OCI-LY1 (cell line): ENCODE results near the gene ZNF79.

ENCODE experiments used
- H2AFZ ChIP-seq: fragments of 200-600 bp; sonication (generic), shearing (Covaris generic); 2 replicates; pipeline ENCODE4 v1.6.0; 2014; ENCODE audit warnings: antibody characterized with exemption, mild to moderate bottlenecking, low read length
- H3F3A ChIP-seq: fragments of 200-600 bp; sonication (generic), shearing (Covaris generic); 2 replicates; pipeline ENCODE4 v1.6.0; 2014; ENCODE audit warnings: mild to moderate bottlenecking, antibody characterized with exemption, low read length, moderate library complexity; ENCODE audit not compliant: insufficient read depth
- H3K27ac ChIP-seq: fragments of 200-600 bp; sonication (generic); 2 replicates; pipeline ENCODE4 v1.5.1; 2014; ENCODE audit warnings: low read length, mixed run types, mild to moderate bottlenecking, low read depth; ENCODE audit not compliant: poor library complexity, severe bottlenecking
- H3K27me3 ChIP-seq: fragments of 200-600 bp; sonication (generic); 2 replicates; pipeline ENCODE4 v1.6.0; 2014; ENCODE audit warnings: antibody characterized with exemption, mild to moderate bottlenecking, low read length, moderate library complexity; ENCODE audit not compliant: insufficient read depth
- H3K36me3 ChIP-seq: fragments of 200-600 bp; sonication (generic); 2 replicates; pipeline ENCODE4 v1.6.1; 2014; ENCODE audit warnings: mild to moderate bottlenecking, antibody characterized with exemption, low read length, moderate library complexity, mixed read lengths; ENCODE audit not compliant: insufficient read depth
- H3K4me1 ChIP-seq: fragments of 200-600 bp; sonication (generic); 2 replicates; pipeline ENCODE4 v1.5.1; 2014; ENCODE audit warnings: mild to moderate bottlenecking, low read length, moderate library complexity; ENCODE audit not compliant: insufficient read depth, severe bottlenecking
- H3K4me2 ChIP-seq: fragments of 200-600 bp; sonication (generic), shearing (Covaris generic); 2 replicates; pipeline ENCODE4 v1.6.1; 2014; ENCODE audit warnings: low read length
- H3K4me3 ChIP-seq: fragments of 200-600 bp; sonication (generic); 2 replicates; pipeline ENCODE4 v1.5.1; 2014; ENCODE audit warnings: low read length, low read depth, mild to moderate bottlenecking, mixed read lengths; ENCODE audit not compliant: poor library complexity, severe bottlenecking
- H3K79me2 ChIP-seq: fragments of 200-600 bp; shearing (Covaris generic); 2 replicates; pipeline ENCODE4 v1.6.1; 2016; ENCODE audit warnings: mixed run types, low read length, mixed read lengths; ENCODE audit not compliant: insufficient read depth
- H3K9ac ChIP-seq: fragments of 200-600 bp; sonication (generic), shearing (Covaris generic); 2 replicates; pipeline ENCODE4 v1.6.1; 2014; ENCODE audit warnings: mild to moderate bottlenecking, low read length, mixed read lengths
- H3K9me2 ChIP-seq: fragments of 200-600 bp; sonication (generic), shearing (Covaris generic); 2 replicates; pipeline ENCODE4 v1.6.1; 2014; ENCODE audit warnings: low read depth, mild to moderate bottlenecking, low read length, mixed read lengths
- H3K9me3 ChIP-seq: fragments of 200-600 bp; shearing (Covaris generic); 2 replicates; pipeline ENCODE4 v1.6.1; 2014; ENCODE audit warnings: low read length, mixed read lengths
- H4K20me1 ChIP-seq: fragments of 200-600 bp; sonication (generic), shearing (Covaris generic); 2 replicates; pipeline ENCODE4 v1.6.0; 2016; ENCODE audit warnings: mild to moderate bottlenecking, low read length; ENCODE audit not compliant: insufficient read depth
- EZH2 ChIP-seq: fragments of 200-600 bp; sonication (generic), shearing (Covaris generic); IDR thresholded peaks from 2 replicates; pipeline ENCODE4 v1.8.0; 2017; ENCODE audit warnings: borderline replicate concordance, mixed run types, mild to moderate bottlenecking, antibody characterized with exemption, low read length, moderate library complexity, mixed read lengths
- TF ChIP-seq, protein P1 (sequence below): fragments of 200-600 bp; sonication (generic), shearing (Covaris generic); IDR thresholded peaks from 2 replicates; pipeline ENCODE4 v1.5.1; 2017; ENCODE audit warnings: mild to moderate bottlenecking, antibody characterized with exemption, low read length, moderate library complexity, mixed read lengths

ZNF79 gene

DNA sequence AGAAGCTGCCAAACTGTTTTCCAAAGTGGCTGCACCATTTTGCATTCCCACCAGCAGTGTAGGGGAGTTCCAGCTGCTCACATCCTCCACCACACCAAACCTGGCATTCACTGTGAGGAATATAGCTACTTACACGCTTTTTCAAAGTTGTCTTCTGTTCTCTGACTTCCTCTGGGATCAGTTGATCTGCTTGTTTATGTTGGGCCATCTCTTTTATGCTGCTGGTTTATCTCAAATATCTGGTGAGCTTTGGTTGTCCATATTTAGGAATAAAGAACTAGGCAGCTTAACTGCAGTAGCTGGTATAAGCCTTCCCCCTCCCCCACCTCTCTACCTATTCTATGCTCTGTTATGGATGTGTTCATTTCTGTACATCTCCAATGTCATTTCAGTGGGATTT lies 8.5 kb upstream of the ZNF79 start:
- no peak overlapping the region for H3K4me2 ChIP-seq

DNA sequence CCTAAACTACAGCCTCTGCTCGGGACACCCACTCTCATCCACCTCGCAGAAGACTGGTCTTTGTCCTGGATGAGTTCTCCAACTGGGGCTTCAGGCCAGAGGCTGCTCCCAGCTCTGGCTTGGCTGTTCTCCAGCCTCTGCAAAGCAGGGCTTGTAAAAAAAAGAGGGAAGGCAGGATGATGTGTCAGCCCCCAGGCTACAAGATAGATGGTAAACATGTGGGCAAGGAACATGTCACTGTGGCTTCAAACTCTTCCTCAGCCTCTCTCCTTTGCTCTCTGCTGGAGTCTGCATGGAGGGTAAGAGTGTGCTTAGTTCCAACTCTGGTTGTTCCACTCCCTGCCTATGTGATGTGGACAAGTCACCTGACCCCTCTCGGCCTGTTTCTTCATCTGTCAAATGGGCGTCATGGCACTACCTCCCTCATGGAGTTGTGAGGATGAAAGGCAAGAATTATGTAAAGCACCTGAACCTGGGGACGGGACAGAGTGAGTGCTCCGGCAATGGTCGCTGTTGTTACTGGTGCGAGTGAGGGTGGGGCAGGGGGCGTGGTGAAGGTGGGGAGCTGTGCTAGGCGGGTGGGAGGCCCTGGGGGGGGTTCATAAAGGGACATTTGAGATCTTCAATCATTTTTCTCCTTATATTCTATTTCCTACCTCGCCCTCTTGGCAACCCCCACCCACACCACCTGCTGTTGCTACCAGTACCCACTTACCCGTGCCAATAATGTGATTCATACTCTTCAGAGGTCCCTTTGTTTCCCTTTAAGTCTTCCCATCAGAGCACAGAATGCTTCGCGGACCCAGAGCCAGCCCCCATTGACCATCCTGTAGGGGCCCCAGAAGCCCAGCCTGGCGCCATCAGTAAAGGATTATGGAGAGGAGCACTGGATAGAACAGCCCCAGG lies 6.8 kb upstream of the ZNF79 start:
- no peaks in the 10 kb centered on the region for H3K27me3 ChIP-seq
- TF ChIP-seq EZH2: no peak
- TF ChIP-seq, protein P1, sequence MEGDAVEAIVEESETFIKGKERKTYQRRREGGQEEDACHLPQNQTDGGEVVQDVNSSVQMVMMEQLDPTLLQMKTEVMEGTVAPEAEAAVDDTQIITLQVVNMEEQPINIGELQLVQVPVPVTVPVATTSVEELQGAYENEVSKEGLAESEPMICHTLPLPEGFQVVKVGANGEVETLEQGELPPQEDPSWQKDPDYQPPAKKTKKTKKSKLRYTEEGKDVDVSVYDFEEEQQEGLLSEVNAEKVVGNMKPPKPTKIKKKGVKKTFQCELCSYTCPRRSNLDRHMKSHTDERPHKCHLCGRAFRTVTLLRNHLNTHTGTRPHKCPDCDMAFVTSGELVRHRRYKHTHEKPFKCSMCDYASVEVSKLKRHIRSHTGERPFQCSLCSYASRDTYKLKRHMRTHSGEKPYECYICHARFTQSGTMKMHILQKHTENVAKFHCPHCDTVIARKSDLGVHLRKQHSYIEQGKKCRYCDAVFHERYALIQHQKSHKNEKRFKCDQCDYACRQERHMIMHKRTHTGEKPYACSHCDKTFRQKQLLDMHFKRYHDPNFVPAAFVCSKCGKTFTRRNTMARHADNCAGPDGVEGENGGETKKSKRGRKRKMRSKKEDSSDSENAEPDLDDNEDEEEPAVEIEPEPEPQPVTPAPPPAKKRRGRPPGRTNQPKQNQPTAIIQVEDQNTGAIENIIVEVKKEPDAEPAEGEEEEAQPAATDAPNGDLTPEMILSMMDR: no peak
- no peaks in the 10 kb centered on the region for H3F3A ChIP-seq
- H3K36me3 ChIP-seq: no peaks in the 10 kb centered on the region
- no peak overlapping the region for H3K9ac ChIP-seq
- H3K79me2 ChIP-seq: no peaks in the 10 kb centered on the region
- no peaks in the 10 kb centered on the region for H3K9me3 ChIP-seq
- no peaks in the 10 kb centered on the region for H3K4me1 ChIP-seq
- no peak overlapping the region for H3K4me2 ChIP-seq
- H2AFZ ChIP-seq: no peak overlapping the region
- no peaks in the 10 kb centered on the region for H4K20me1 ChIP-seq
- no peak overlapping the region for H3K4me3 ChIP-seq
- H3K9me2 ChIP-seq: no peaks in the 10 kb centered on the region
- no peak overlapping the region for H3K27ac ChIP-seq

More for the DNA sequence above, 8.5 kb upstream of the ZNF79 start:
- H3K9me3 ChIP-seq: no peaks in the 10 kb centered on the region
- H3K27me3 ChIP-seq: no peaks in the 10 kb centered on the region
- no peaks in the 10 kb centered on the region for H3K9me2 ChIP-seq
- H2AFZ ChIP-seq: no peak overlapping the region
- no peak overlapping the region for H3K9ac ChIP-seq
- no peaks in the 10 kb centered on the region for H3K4me1 ChIP-seq
- H4K20me1 ChIP-seq: no peaks in the 10 kb centered on the region
- no peaks in the 10 kb centered on the region for H3K79me2 ChIP-seq
- no peak overlapping the region for H3K4me3 ChIP-seq
- no peak overlapping the region for H3K27ac ChIP-seq
- TF ChIP-seq, protein P1: no peak
- TF ChIP-seq EZH2: no peak
- no peaks in the 10 kb centered on the region for H3K36me3 ChIP-seq
- no peaks in the 10 kb centered on the region for H3F3A ChIP-seq

DNA sequence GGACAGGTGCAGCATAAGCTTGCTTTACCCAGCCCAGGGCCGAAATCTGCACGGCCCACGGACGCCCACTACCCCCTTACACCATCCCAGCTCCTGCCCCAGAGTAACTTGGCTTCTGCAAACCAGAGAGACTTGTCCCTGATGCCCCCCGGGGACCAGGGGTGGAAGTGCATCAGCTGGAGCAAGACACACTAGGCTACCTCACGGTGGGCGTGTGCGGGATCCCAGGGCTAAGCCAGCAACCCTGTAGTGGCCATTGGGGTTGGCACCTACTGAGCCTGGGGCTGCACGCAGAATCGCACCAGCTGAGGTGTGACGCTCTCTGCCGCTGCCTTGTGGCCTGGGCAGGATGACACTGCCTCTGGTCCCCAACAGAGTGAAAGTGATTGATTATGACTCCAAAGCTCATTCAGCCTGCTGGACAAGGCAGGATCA lies 6.1 kb upstream of the ZNF79 start:
- Histone ChIP-seq H4K20me1 (no peaks in the 10 kb centered on the region), H3K36me3 (no peaks in the 10 kb centered on the region), H3K27me3 (no peaks in the 10 kb centered on the region), H3K9me2 (no peaks in the 10 kb centered on the region), H3K79me2 (no peaks in the 10 kb centered on the region), H3K4me2 (no peak overlapping the region), H3F3A (no peaks in the 10 kb centered on the region), H2AFZ (no peak overlapping the region), H3K4me1 (peaks cover 6% of the 10 kb centered on the region), H3K9me3 (no peaks in the 10 kb centered on the region), H3K4me3 (no peak overlapping the region), H3K27ac (no peak overlapping the region), H3K9ac (no peak overlapping the region)
- TF ChIP-seq EZH2: no peak
- TF ChIP-seq, protein P1: peak; percentile 20; the same call in 1 of the 2 replicates
